HepG2 (cell line): Measurements from ENCODE around the gene SCYL1. TPM values are rescaled to one million over a fixed set of nuclear protein-coding genes. Genes with fewer than 3 reads are reported as not detected.

Source experiments
- ADNP ChIP-seq: sonication (generic); formaldehyde crosslinking; IDR thresholded peaks from 2 replicates; pipeline ENCODE4 v1.4.0; 2020; ENCODE audit warnings: missing genetic modification reagents
- AKAP8 ChIP-seq: sonication (generic); formaldehyde crosslinking; IDR thresholded peaks from 2 replicates; pipeline ENCODE4 v1.5.1; 2020; ENCODE audit warnings: mild to moderate bottlenecking, missing genetic modification reagents
- BHLHE40 ChIP-seq: IDR thresholded peaks from 2 replicates; pipeline ENCODE4 v1.6.1; 2011; ENCODE audit warnings: low read length, improper control_type of control experiment
- EZH2 ChIP-seq: conservative IDR thresholded peaks from 2 replicates; pipeline ENCODE4 v1.6.1; 2012; ENCODE audit warnings: mild to moderate bottlenecking, low read depth, low read length, moderate library complexity
- NFE2L1 ChIP-seq: sonication (generic); formaldehyde crosslinking; IDR thresholded peaks from 2 replicates; pipeline ENCODE4 v1.4.0; 2020; ENCODE audit warnings: missing genetic modification reagents, mild to moderate bottlenecking, borderline replicate concordance
- NRL ChIP-seq: sonication (generic); formaldehyde crosslinking; IDR thresholded peaks from 2 replicates; pipeline ENCODE4 v1.5.0; 2020; ENCODE audit warnings: missing genetic modification reagents, mild to moderate bottlenecking, moderate library complexity, borderline replicate concordance
- PPARG ChIP-seq: conservative IDR thresholded peaks from 2 replicates; pipeline ENCODE4 v1.6.1; 2016; ENCODE audit warnings: missing biosample characterization, missing genetic modification reagents
- ZBTB40 ChIP-seq, 2 experiments: fragments of 450-650 bp in 1 of 2; sonication (generic) in 1 of 2; formaldehyde crosslinking in 1 of 2; IDR thresholded peaks; 2 replicates each; pipeline versions ENCODE4 v1.6.1 to v1.8.0; 2016 to 2022; ENCODE audit warnings: antibody characterized with exemption in 1 of 2, mild to moderate bottlenecking in 1 of 2, missing genetic modification reagents in 1 of 2
- ZKSCAN8 ChIP-seq: IDR thresholded peaks from 2 replicates; pipeline ENCODE4 v1.6.1; 2016; ENCODE audit warnings: borderline replicate concordance, missing genetic modification reagents, missing compliant biosample characterization
- ZMYM4 ChIP-seq: sonication (generic); formaldehyde crosslinking; IDR thresholded peaks from 2 replicates; pipeline ENCODE4 v1.8.1; 2023; ENCODE audit warnings: mild to moderate bottlenecking, missing genetic modification reagents
- ZNF382 ChIP-seq: sonication (generic); formaldehyde crosslinking; IDR thresholded peaks from 2 replicates; pipeline ENCODE4 v1.5.0; 2020; ENCODE audit warnings: missing genetic modification reagents, mild to moderate bottlenecking, borderline replicate concordance
- ZNF792 ChIP-seq: IDR thresholded peaks from 2 replicates; pipeline ENCODE4 v1.6.1; 2016
- ZNF816 ChIP-seq: sonication (generic); formaldehyde crosslinking; IDR thresholded peaks from 2 replicates; pipeline ENCODE4 v1.8.0; 2022; ENCODE audit warnings: missing genetic modification reagents, mild to moderate bottlenecking, borderline replicate concordance
- ZSCAN9 ChIP-seq: IDR thresholded peaks from 2 replicates; pipeline ENCODE4 v1.6.1; 2016; ENCODE audit warnings: borderline replicate concordance
- ZXDC ChIP-seq: sonication (generic); formaldehyde crosslinking; IDR thresholded peaks from 2 replicates; pipeline ENCODE4 v1.5.0; 2020; ENCODE audit warnings: mild to moderate bottlenecking, missing genetic modification reagents
- polyA plus RNA-seq, 8 experiments: library from polyadenylated mRNA; depleted of rRNA in 3 of 8; stranded (reverse) in 7 of 8; unstranded in 1 of 8; fragments of >200 nt; fragmentation: Illumina TruSeq in 4 of 8; extraction: Trizol in 4 of 8; gene quantifications; 2 replicates each; pipeline versions ENCODE4 v1.2.1 to v1.2.3, GENCODE V29; 2011 to 2016; ENCODE audit warnings: low read depth in 4 of 8, missing spikeins in 1 of 8, mixed read lengths in 1 of 8; ENCODE audit not compliant: insufficient read depth in 1 of 8
- total RNA-seq, 5 experiments: library from RNA; depleted of rRNA; stranded (reverse); fragments of >200 nt; fragmentation: Illumina TruSeq; extraction: Trizol; gene quantifications; 2 replicates each; pipeline ENCODE4 v1.2.3, GENCODE V29; 2016; ENCODE audit warnings: low read depth in 1 of 5

The SCYL1 gene
- total and polyA plus RNA-seq, 2 of the 13 experiments (the other 11 are each of a cell fraction or from before 2014, with no cell fraction given), result 65.9 to 103 TPM

- TF ChIP-seq NRL (CRISPR knock-in tag), result peak; percentile 52; the same call in 1 of the 2 replicates
- no peak for TF ChIP-seq EZH2
- no peak; the same call in 1 of the 2 replicates for TF ChIP-seq BHLHE40
- peak; percentile 42; the same call in 1 of the 2 replicates for TF ChIP-seq ZMYM4 (CRISPR knock-in tag)
- TF ChIP-seq ZSCAN9, result no peak
- no peak for TF ChIP-seq ZNF816 (CRISPR knock-in tag)
- TF ChIP-seq ZNF382 (CRISPR knock-in tag), result no peak
- TF ChIP-seq NFE2L1, result no peak
- peak; percentile 64; the same call in 1 of the 2 replicates for TF ChIP-seq PPARG (CRISPR knock-in tag)
- peak; percentile 97 for TF ChIP-seq ZXDC (CRISPR knock-in tag)
- TF ChIP-seq AKAP8 (CRISPR knock-in tag), result peak; percentile 77; the same call in 1 of the 2 replicates
- peak; percentile 79 for TF ChIP-seq ZNF792
- TF ChIP-seq ADNP (CRISPR knock-in tag), result no peak
- peak; percentile 75 for TF ChIP-seq ZBTB40 (IDR thresholded peaks at IDR 0.05)
- peak; percentile 84; the same call in 1 of the 2 replicates for TF ChIP-seq ZBTB40 (CRISPR knock-in tag; IDR thresholded peaks at IDR 0.05)
- TF ChIP-seq ZKSCAN8 (CRISPR knock-in tag), result peak; percentile 68; the same call in 1 of the 2 replicates
Measured at GRCh38 chr11:65569973-65570918, 45.4 kb downstream of the SCYL1 start, which contains the start of gene ZNRD2 (continued).
